Measurements from ENCODE around the gene PSMG4. TPM values are rescaled to one million over a fixed set of nuclear protein-coding genes. Genes with fewer than 3 reads are reported as not detected.

PSMG4 gene
- total and polyA plus RNA-seq, 2 donors (not counting 3 experiments of a cell fraction or from before 2014, with no cell fraction given), result 31.4 to 46.0 TPM

DNA sequence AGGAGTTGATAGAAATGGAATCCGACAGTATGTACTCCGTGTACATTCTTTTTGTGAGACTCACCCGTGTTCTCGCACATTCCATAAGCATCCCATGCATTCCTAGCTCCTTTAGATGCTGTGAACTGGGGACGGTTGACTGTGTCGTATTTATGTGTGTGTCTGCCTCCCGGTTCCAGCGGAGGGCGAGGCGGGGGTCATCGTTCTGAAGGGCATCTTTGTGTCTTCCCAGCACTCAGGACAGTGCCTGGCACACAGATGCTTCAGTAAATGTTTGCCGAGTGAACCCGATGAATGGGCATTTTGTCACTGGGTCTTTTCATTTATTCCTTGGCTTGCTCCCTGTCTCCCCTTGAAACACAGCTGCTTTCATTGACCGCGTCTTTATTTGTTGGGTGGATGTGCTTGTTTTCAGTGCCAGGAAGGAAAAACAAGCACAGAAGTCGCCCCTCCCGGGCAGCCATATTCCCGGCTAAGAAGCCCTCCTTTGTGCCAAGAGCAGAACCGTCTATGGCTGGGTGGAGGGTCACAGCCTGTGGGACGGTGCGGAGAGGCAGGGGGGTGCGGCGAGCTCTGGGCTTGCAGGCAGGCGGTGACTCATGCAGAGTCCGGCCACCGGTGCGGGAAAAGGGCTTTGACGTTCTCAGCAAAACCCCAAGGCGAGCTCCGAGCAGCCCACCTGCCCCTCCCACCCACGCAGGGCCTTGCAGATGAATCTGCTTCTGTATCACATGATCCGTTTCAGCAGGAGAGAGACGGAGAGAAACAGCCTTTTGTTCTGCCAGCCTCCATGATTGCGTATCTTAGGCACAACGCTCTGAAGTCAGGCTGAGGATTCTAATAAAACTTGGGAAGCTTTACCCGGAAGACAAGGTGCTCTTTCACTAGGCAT, 11.2 kb upstream of the PSMG4 start:
- Histone ChIP-seq H3K27me3 (ENCODE audit: control insufficient read depth in 2 of 2, insufficient read depth in 2 of 2, low read length in 2 of 2) (peaks cover 18 to 22% of the 10 kb centered on the region in 2 experiments), H3K9me3 (replicated peaks; ENCODE audit: control insufficient read depth, insufficient read depth, low read length) (no peaks in the 10 kb centered on the region), H3K9me1 (replicated peaks; ENCODE audit: control insufficient read depth, extremely low read depth, insufficient read depth, low read length) (no peaks in the 10 kb centered on the region), H3K79me2 (ENCODE audit: control insufficient read depth, insufficient read depth, low read length) (no peaks in the 10 kb centered on the region), H2AFZ (ENCODE audit: low read depth, low read length) (no peak overlapping the region), H3K4me3 (replicated peaks in 1 of 3; ENCODE audit: insufficient read depth in 1 of 3, low read depth in 1 of 3, low read length in 3 of 3) (no peak overlapping the region), H4K20me1 (replicated peaks; ENCODE audit: control insufficient read depth, extremely low read depth, insufficient read depth, low read length) (no peaks in the 10 kb centered on the region), H3K9ac (replicated peaks; ENCODE audit: extremely low read depth, insufficient read depth, low read length) (no peak overlapping the region), H3K4me1 (ENCODE audit: control insufficient read depth, extremely low read depth, insufficient read depth, low read length) (no peaks in the 10 kb centered on the region), H3K27ac (ENCODE audit: insufficient read depth, low read depth, low read length) (no peak overlapping the region), H3K36me3 (ENCODE audit: control insufficient read depth in 2 of 2, extremely low read depth in 1 of 2, insufficient read depth in 2 of 2, low read length in 2 of 2) (no peaks in the 10 kb centered on the region), H3K4me2 (ENCODE audit: insufficient read depth, low read length) (peak overlapping the region; percentile 23)
- TF ChIP-seq, protein P1, sequence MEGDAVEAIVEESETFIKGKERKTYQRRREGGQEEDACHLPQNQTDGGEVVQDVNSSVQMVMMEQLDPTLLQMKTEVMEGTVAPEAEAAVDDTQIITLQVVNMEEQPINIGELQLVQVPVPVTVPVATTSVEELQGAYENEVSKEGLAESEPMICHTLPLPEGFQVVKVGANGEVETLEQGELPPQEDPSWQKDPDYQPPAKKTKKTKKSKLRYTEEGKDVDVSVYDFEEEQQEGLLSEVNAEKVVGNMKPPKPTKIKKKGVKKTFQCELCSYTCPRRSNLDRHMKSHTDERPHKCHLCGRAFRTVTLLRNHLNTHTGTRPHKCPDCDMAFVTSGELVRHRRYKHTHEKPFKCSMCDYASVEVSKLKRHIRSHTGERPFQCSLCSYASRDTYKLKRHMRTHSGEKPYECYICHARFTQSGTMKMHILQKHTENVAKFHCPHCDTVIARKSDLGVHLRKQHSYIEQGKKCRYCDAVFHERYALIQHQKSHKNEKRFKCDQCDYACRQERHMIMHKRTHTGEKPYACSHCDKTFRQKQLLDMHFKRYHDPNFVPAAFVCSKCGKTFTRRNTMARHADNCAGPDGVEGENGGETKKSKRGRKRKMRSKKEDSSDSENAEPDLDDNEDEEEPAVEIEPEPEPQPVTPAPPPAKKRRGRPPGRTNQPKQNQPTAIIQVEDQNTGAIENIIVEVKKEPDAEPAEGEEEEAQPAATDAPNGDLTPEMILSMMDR (IDR thresholded peaks at IDR 0.05; ENCODE audit: extremely low read depth in 1 of 2, insufficient read depth in 1 of 2, low read depth in 1 of 2, low read length in 2 of 2), result no peak
- TF ChIP-seq GATA2 (IDR thresholded peaks at IDR 0.05; ENCODE audit: insufficient read depth, insufficient read length, low read depth, low read length), result no peak
- TF ChIP-seq, protein P2, sequence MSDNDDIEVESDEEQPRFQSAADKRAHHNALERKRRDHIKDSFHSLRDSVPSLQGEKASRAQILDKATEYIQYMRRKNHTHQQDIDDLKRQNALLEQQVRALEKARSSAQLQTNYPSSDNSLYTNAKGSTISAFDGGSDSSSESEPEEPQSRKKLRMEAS (IDR thresholded peaks at IDR 0.05; ENCODE audit: insufficient read depth, insufficient read length), result no peak
- no peak for TF ChIP-seq FOS (IDR thresholded peaks at IDR 0.05; ENCODE audit: borderline replicate concordance, insufficient read depth, low read length)
- no peak for TF ChIP-seq POLR2A (IDR thresholded peaks at IDR 0.05; ENCODE audit: low read depth, low read length)
- TF ChIP-seq MYC (IDR thresholded peaks at IDR 0.05; ENCODE audit: low read depth, low read length), result no peak
- no peak for TF ChIP-seq POLR2AphosphoS5 (IDR thresholded peaks at IDR 0.05; ENCODE audit: insufficient read depth, low read depth, low read length)
- TF ChIP-seq JUN (IDR thresholded peaks at IDR 0.05; ENCODE audit: borderline replicate concordance, insufficient read depth, insufficient read length, low read depth), result no peak
- TF ChIP-seq EZH2 (IDR thresholded peaks at IDR 0.05; ENCODE audit: borderline replicate concordance, low read depth, low read length, severe bottlenecking), result no peak
- CTCF ChIA-PET, result interaction anchor here (1.1 to 2.9 kb wide), 4 partner anchors 17 to 91 kb away, joined by 3 to 15 read pairs (median 9); partner anchors contain the start of gene TUBB2A
- no TSS peak for BruUV-seq (replicated peaks)
- no peak for FAIRE-seq
- intact Hi-C loops (cut with micrococcal nuclease), result no loop called here
- peak; percentile 50 for DNase-seq (ENCODE audit: low read depth, low spot score)
- POLR2A ChIA-PET, result no interaction called here
- dilution Hi-C loops (cut with MboI; ENCODE audit: extremely low pct_ligation_motif_present, low sequenced_read_pairs), result no loop called here
